Activated CD4-positive, alpha-beta T cell treated with anti-CD3 and anti-CD28 coated beads, Interleukin-2, amount 50 U/mL, for 1 hour (primary cell): ENCODE measurements around the gene ALCAM.
A peak's percentile ranks its signal among the peaks of the same experiment; 100 is the strongest.

ENCODE experiments used
- DNase-seq: peaks from one replicate; pipeline ENCODE4 v3.0.0-alpha.2; 2020

The ALCAM gene

GRCh38 chr3:105366326-105367062 is at the start of gene ALCAM:
ALCAM (plus strand) TSS chr3:105366909.
- DNase-seq, result peak; percentile 70

GRCh38 chr3:105317841-105318240 is 48.9 kb upstream of the ALCAM start:
- DNase-seq, result no peak

- no peak for DNase-seq
These were observed 44.0 kb upstream of the ALCAM start for GRCh38 chr3:105322570-105323273.

GRCh38 chr3:105323274-105323599 is 43.5 kb upstream of the ALCAM start:
- no peak for DNase-seq

- DNase-seq, result no peak
These were observed 41.8 kb upstream of the ALCAM start for GRCh38 chr3:105324951-105325350.

- DNase-seq, result no peak
These were observed 38.9 kb upstream of the ALCAM start for GRCh38 chr3:105327662-105328337.

GRCh38 chr3:105328338-105328730 is 38.4 kb upstream of the ALCAM start:
- DNase-seq, result no peak

- no peak for DNase-seq
These were observed 33.7 kb upstream of the ALCAM start for GRCh38 chr3:105332961-105333360.

- no peak for DNase-seq
These were observed 32.4 kb upstream of the ALCAM start for GRCh38 chr3:105334138-105334882.

- no peak for DNase-seq
These were observed 26.8 kb upstream of the ALCAM start for GRCh38 chr3:105339946-105340345.

GRCh38 chr3:105343991-105344390 is 22.7 kb upstream of the ALCAM start:
- no peak for DNase-seq

GRCh38 chr3:105345156-105345555 is 21.6 kb upstream of the ALCAM start:
- no peak for DNase-seq

GRCh38 chr3:105347625-105348302 is 18.9 kb upstream of the ALCAM start:
- DNase-seq, result no peak

GRCh38 chr3:105348307-105348706 is 18.4 kb upstream of the ALCAM start:
- DNase-seq, result no peak

- DNase-seq, result no peak
These were observed 16.9 kb upstream of the ALCAM start for GRCh38 chr3:105349684-105350387.

GRCh38 chr3:105351821-105352220 is 14.9 kb upstream of the ALCAM start:
- no peak for DNase-seq

- DNase-seq, result no peak
These were observed 13.7 kb upstream of the ALCAM start for GRCh38 chr3:105352976-105353375.

GRCh38 chr3:105353485-105354161 is 13.1 kb upstream of the ALCAM start:
- DNase-seq, result no peak

- DNase-seq, result no peak
These were observed 12.3 kb upstream of the ALCAM start for GRCh38 chr3:105354429-105354828.

GRCh38 chr3:105355408-105356061 is 11.2 kb upstream of the ALCAM start:
- DNase-seq, result no peak

- no peak for DNase-seq
These were observed 10.3 kb upstream of the ALCAM start for GRCh38 chr3:105356396-105356795.
